NCI-H82 (cell line): ENCODE measurements around the gene UPP1.
A peak's percentile ranks its signal among the peaks of the same experiment; 100 is the strongest.

ENCODE experiments used
- DNase-seq: peaks from one replicate; lab custom pipeline; 2025; lab: John Stamatoyannopoulos, UW

UPP1 gene

DNA sequence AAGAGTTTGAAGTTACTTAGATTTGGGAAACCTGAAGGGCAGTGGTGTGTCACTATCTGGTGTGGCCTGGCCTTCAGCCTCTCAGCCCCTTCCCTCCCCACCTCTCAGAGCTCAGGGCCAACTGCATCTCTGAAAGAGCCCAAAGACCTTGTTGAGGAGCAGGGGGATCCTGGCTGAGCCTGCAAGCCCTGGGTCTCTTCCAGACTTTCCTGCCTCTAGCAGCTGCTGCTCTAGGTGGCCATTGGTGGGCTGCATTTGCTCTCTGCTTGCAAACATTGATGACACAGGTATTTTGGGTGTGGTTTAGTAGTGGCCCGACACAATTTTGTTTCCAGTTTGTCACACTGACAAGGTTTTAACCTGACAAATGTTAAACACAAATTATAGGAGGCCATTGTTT lies 3.1 kb upstream of the UPP1 start:
- no peak for DNase-seq

DNA sequence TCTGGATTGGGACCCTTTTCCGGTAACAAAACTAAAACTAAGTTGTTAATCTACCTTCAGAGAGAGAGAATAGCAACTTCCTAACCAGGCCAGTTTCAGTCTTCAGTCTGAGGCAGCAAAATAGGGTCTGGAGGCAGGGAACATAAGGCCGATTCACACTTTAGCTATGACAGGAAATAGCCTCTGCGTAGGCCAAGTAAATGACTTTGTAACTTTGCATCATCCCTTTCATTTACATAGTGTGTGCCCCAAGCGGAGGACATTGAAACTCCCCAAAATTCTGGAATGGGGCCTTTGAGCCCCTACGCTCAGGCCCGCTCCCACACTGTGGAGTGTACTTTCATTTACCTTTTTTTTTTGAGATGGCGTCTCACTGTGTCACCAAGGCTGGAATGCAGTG lies 1.7 kb upstream of the UPP1 start:
- DNase-seq: no peak

DNA sequence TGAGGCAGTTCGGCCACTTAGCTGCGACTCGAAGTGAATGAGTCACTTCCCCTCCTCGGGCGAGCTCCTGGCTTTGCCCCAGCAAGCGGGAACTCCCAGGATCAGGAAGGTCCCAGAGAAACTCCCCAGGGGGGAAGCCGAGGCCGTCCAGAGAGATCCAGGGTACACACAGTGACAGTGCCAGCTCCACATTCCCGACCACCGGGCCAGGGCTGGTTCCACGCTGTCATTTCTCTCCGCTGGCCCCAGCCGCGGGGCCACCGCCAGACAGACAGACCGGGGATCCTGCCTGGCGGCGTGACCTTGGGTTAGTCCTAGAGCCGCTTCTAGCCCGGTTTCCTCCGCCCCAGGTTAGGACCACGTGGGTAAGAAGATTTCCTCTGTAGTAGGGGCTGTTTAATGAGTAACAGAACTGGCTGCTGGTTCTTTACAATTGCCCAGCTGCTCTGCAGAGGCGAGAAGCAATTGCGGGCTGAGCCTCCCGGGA lies 463 bp upstream of the UPP1 start:
- peak; percentile 67 for DNase-seq

DNA sequence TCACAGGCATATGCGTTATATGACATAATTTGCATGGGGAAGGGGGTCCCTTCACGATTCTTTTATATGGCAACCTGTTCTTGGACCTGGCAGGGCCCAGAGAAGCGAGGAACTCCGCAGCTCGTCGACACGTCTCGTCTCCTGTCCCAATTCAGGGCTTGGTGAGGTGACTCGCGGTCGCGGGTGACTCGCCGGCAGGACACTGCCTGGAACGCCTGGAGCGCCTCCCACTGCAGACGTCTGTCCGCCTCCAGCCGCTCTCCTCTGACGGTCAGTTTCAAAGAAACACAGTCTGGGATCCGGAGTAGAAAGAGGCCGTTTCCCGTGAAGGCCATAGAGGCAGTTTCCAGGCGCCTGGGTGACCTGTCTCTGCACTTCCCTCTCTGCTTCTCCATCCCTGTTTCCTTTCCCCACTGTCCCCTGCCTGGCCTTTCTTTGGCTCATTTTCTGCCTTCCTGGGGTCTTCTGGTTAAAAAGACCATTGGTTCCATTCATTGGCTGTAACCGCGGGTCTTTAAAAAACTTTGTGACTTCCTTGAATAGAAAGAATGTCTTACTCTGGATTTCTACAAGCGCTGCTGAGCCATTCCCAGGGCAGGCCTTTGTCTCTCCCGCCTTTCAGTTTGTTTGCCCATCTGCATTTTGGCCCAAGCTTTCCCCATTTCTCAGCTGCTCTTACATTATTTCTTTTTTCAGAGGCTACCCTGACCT lies 1.2 kb downstream of the UPP1 start:
- no peak for DNase-seq

DNA sequence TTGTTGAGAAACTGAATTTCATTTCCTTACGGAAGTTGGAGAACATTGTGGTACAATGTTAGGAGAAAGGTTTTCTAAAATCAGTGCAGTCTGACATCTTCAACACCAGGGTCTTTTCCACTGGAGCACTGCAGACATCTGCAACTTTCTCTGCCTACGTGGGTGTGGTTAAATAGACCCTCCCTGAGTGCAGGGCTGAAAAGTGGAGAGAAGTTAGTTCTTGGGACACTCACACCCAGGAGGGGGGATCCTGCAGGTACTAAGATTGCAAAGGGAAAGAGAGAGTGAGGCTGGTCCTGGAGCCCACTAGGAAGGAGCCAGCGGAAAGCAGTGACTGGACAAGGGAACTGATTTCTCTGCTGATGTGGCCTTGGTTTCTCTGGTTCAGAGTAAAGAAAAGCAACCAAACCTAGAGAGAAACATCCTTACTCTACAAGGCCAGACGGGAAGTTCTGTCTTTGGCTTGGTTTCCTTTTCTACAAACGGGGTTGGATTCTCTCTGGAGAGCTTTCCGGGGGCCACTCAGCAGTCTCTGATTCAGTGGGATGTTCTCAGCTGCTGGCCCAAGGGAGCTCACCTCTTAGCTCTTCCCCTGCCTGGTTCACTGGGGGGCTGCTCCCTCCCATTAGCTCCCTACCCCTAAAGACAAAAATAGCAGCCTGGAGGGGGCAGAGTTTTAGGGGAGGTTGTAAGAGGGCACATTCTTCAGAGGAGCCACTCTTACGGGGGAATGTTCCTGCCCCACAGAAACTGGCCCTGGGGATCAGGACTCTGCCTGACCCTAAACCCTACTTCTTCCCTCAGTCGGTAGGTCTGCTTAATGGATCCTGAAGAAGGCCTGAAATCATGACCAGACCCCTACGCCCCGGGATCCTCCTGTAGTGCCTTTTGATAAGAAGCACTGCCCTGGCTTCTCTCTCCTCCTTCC lies 2.7 kb downstream of the UPP1 start:
- DNase-seq: no peak

DNA sequence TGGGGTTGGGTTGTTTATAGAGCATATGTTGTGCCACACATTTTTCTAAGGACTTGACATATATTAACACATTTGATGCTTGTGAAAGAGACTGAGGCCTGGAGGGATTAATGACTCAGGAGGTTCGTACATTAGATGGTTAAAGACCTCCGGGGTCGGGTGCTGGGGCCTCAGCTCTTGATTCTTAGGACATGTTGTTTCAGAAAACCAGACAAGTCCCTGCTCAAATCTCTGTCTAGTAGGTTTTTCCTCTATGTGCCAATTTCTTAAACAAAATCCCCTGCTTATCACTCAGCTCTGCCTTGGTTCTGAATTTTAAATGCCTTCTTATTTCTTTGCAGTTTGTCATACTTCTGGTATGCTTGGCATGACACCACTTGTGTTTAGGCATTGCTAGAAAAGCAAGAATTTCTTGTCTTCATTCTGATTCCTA lies 5.8 kb downstream of the UPP1 start:
- DNase-seq: no peak

DNA sequence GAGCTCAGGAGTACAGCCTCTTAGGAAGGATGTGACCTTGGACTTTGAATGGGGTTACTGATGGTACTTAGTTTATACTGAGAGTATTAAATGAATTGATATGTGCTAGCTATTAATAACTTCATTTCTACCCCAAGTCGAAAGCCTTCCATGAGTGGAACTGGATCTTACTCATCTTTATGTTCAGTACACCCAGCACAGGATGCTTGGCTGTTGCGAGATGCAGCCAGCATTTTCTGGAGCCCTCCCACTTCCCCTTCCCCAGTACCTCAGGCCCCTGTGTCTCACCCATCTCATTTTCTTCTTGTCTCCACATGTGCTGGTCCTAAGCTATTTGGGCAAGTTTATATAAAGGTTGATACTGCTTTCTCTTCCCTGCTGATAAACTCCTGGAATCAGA lies 7.2 kb downstream of the UPP1 start:
- DNase-seq: no peak

DNA sequence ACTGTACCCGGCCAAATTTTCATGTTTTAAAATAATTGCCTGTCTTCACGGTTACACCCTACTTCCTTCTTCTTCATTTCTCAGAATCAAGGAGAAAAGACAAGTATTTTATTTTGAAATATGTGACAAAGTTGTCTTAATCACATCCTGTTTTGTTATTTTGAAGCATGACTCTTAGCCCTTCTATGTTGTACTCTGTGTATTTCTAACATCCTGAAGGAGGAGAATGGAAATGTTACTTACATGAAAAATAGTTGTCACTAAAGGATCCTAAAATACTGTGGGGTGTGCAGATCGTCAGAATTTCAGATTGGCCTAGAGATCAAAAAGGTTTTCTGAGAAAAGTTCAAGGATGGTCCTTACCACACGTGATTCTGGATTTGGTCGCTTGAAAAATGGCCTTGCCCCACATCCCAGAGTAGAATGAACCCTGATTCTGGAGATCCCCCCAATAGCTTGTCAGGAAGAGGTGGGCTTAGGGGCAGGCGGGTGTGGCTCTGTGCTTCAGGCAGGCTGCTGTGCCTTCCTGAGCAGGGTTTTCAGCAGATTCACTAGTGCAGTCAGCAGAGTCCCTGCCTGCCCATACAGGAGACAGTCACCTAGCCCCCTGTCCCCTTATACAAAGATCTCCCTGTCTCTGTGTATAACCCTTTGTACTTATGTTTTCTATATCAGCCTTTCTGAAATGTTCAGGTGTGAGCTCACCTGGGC lies 8.6 kb downstream of the UPP1 start:
- no peak for DNase-seq

DNA sequence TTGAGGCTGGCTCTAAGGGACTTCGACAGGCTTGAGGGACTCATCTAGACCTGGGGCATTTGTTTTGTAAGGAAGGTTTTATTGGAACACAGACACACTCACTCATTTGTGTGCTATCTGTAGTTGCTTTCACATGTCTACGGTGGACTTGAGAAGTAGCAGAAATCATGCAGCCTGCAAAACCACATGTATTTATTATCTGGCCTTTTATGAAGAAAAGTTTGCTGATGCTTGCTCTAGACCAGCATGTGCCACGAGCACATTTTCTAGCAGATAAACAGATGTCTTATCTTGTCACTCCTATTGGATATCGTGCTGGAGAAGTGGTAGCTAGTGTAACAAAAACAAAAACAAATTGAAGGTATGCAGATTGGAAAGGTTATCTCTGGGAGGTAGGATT lies 9.8 kb downstream of the UPP1 start:
- no peak for DNase-seq

DNA sequence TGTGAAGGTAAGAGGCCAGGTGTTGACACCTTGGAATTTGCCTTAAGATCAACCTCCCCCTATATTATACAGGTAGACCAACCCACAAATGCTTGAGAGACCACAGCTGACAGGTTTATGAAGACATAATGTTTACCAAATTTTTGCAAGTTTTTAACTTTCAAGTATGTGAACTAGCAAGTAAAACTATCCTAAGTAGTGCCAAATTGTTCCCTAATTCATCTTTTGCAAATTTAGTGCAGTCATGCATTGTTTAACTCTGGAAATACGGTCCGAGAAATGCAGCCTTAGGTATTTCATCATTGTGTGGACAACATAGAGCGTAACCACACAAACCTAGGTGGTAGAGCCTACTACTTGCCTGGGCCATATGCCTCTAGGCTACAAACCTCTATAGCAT lies 10.7 kb downstream of the UPP1 start:
- DNase-seq: no peak

DNA sequence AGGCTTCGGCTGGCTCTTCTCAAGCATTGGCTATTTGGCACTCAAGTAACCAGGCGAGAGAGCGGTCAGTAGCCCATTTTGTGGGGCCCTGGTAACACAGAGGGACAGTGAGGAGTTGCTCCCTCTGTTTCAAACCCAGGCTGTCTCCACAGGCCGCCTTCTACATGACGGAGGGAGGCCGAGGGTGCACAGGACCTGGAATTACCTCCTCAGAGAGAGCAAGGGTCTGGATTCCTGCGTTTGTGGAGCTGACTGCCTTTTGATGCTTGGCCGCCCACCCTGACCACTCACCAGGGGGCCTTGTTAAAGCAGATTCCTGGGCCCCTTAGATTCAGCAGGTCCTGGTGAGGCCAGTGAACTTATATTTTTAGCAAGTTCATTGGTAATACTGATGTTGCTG lies 12.3 kb downstream of the UPP1 start:
- DNase-seq: no peak

DNA sequence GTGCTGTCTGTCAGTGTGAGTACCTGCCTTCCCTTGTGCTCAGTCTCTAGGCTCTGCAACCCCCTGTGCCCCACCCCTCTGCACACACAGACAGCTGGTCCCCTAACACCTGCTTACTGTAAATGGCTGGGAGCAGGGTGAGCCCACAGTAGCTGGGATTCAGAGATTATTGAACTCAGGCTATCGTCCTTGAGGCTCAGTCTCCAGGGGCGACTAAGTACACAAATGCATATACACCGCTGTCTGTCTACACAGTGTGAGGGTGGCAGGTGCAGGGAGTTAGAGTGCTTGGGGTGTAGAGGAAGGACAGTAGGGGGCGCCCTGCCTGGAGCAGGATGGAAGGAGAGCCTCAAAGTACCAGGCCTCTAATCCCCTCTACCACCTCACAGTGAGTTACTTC lies 12.9 kb downstream of the UPP1 start:
- peak; percentile 57 for DNase-seq

DNA sequence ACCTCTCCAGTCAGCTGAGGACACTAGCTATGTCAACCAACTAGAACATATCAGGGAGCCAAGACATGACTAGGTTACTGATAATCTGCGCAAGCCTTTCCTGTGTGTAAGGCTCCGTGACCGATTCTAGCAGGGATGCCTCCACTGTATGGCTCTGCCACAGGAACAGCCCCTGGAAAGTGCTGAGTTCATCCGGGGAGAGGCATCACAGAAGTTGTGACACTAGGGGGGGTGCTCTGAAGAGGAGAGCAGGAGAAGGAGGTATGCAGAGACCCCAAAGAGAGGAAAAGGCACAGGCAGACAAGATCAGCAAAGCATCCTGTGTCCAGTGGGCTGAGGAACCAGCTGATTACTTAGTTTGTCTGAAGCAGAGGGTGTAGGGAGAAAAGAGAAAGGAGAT lies 13.5 kb downstream of the UPP1 start:
- DNase-seq: no peak

DNA sequence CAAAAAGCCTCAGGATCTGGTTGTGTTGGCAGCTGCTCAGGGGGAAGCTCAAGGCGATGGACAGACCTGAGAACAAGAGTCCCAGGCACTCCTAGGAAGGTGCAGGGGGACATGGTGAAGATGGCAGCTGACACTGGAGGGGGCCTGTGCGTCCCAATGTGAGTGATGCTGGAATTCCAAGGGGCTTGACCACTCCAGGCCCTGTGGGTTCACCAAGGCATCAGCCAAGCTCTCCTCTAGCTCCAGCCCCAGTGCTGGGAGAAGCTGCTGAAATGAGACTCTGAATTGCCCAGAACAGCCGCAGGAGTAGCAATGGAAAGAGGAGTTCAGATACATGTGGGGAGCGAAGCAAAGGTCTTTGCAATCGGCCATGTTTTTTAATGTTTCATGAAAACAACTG lies 16.0 kb downstream of the UPP1 start:
- DNase-seq: no peak

DNA sequence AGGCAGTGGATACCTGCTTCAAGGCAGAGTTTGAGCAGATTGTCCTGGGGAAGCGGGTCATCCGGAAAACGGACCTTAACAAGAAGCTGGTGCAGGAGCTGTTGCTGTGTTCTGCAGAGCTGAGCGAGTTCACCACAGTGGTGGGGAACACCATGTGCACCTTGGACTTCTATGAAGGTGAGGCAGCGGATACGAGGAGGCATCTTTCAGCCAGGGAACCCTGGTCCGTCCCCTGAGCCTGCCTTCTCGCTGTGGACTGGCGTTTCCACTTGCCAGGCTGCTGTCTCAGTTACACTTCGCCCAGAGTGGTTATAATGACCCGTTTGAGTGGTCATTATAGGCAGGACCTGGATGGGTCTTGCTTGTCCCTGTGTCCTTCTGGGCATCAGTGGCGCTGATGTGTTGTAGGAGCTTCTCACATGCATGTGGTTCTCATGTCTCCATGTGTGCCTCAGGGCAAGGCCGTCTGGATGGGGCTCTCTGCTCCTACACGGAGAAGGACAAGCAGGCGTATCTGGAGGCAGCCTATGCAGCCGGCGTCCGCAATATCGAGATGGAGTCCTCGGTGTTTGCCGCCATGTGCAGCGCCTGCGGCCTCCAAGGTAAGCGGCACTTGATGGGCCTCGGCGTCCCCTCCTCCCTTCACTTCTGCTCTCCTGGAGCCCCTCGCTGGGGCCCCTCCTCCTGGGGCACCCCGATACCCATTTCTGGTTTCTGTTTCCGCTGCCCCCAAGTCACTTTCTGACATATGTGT lies 18.0 kb downstream of the UPP1 start:
- DNase-seq: no peak

DNA sequence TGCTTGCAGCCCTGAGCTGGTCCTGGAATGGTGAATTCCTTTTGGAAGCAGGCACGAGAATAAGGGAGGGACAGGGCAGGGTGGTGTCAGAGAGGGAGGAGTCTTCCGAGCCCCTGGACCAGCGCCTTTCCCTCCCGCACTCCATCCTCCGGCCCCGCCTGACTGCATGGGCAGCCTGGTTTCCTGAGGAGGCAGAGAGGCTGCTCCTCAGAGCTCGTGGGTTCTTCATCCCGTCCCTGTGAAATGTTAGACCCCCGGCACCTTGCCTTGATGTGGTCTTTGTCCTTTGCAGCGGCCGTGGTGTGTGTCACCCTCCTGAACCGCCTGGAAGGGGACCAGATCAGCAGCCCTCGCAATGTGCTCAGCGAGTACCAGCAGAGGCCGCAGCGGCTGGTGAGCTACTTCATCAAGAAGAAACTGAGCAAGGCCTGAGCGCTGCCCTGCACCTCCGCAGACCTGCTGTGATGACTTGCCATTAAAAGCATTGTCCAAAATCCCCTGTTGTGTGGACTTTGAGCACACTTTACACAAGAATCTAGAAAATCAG lies 18.9 kb downstream of the UPP1 start:
- no peak for DNase-seq

DNA sequence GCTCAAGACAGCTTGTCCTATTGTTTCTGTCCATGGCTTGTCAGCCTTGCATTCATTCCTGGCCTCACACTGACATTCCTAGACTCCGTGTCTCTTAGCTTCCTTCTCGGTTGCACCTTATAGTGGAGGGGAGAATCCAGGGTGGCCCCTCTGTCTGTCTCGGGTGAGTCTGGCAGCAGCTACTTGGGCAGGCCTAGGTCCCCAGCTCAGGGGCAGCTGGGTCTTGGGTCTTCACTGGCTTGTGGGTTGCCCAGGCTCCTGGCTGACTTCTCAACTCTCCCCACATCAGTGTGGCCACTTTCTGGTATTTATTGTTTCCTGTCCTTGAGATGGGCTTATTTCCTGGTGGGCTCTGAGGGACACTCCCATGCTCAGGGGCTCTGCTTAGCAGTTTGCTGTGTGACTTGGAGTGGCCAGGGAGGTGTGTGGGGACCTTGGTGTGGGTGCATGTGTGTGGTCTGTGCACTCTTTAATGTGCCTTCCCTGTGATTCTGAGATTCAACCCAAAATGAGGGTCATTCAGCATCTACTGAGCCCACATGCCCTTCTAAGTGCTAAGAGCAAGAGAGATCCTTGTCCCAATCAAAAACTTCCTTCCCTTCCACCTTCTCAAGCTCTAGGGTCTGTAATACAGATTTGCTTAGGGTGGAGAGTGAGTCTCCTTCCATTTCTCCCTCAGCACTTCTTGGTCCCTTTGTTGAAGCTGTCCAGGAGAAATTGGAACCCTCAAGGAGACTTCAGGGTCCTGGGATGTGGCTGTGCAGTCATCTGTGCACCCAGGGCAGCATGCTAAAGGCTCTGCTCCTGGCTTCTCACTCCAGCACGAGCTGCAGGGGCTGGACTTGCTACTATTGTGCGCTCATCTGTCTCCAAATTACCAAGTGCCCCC lies 20.1 kb downstream of the UPP1 start:
- no peak for DNase-seq

DNA sequence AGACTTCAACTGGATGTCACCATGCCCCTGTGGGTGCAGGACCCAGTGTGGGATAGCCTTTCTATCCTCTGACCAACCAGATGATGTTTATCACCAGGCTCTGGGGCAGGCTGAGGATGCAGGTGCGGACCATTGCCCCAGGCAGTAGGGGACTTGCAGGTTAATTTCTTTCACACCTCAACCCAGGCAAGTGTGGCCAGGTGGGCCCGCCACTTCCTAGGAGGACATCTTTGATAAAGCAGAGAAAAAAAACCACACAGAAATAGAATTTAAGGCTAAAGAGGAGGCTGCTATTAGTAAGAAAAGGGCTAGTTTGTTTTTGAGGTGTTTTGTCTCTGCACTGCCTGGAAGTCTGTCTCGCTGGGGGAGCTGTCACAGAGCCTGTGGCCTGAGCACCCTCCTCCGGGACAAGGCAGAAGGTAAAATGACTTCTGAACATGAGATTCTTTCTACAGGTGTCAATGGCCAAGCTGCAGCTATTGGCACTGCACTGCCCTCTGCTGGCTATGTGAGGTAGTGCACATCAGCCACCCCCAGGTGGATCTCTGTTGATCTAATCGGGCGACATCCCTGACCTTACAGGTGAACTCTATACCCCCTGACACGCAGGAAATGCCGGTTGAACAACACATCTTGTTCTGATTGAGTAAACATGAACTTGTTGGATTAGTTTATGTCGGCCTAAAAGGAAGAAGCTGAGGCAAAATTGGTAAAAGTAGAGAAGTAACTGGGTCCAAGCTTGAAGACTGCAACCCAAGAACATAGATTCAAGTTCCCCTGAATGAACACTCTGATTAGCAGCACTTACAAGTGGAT lies 21.0 kb downstream of the UPP1 start:
- peak; percentile 81 for DNase-seq

DNA sequence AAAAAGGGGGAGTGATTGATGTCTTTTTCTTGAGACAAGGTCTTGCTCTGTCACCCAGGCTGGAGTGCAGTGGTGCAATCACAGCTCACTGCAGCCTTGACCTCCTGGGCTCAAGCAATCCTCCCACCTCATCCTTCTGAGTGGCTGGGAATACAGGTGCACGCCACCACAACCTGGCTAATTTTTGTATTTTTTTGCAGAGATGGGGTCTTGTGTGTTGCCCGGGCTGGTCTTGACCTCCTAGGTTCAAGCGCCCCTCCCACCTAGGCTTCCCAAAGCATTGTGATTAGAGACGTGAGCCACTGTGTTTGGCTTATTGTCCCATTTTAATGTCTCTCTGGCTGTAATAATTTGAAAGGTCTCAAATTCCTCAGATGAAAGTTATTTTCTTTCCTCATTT lies 21.8 kb downstream of the UPP1 start:
- DNase-seq: no peak

DNA sequence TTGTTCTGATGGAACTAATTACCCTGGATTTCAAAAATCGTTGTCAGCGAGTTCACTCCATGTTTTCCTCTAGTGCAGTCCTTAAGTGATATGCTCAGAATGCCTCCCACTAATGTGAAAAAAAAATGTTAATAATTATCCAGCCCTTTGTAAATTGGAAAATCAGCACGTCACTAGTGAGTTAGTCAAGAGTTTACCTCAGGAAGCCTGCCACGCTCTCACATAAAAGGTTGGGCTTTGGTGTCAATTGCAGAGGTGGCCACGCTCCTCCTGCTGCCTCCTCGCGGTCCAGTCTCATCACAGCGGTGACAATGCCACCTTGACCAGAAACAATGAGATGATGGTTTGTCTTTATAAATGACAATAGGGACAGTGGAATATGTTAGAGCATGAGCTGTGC lies 22.5 kb downstream of the UPP1 start:
- no peak for DNase-seq
